HEK293T (cell line): ENCODE measurements around the gene P3H2.
"Not testable (repeated sequence)": the region's sequence is repeated elsewhere in the genome, so short reads cannot be mapped to it uniquely, and the experiment has no call there.

Experiments
- CTCF ChIA-PET: fragments of 350-600 bp; formaldehyde crosslinking; extraction: SDS; loops from one replicate; lab custom pipeline; 2021; ENCODE audit warnings: antibody characterized with exemption, inconsistent platforms; lab: Yijun Ruan, JAX
- POLR2A ChIA-PET: fragments of 350-600 bp; formaldehyde crosslinking; extraction: SDS; loops from one replicate; lab custom pipeline; 2020; ENCODE audit warnings: antibody characterized with exemption, inconsistent platforms; lab: Yijun Ruan, JAX
- DNase-seq: peaks from one replicate; pipeline ENCODE4 v3.0.0; 2012; ENCODE audit warnings: mixed read lengths; ENCODE audit errors: extremely low spot score
- ARNT ChIP-seq: fragments of 450-650 bp; IDR thresholded peaks from 2 replicates; pipeline ENCODE4 v1.6.1; 2017; ENCODE audit warnings: mild to moderate bottlenecking
- BHLHE40 ChIP-seq: fragments of 450-650 bp; IDR thresholded peaks from 2 replicates; pipeline ENCODE4 v1.6.1; 2016; ENCODE audit warnings: mild to moderate bottlenecking, moderate library complexity, borderline replicate concordance
- CTBP1 ChIP-seq: fragments of 450-650 bp; IDR thresholded peaks from 2 replicates; pipeline ENCODE4 v1.6.1; 2016; ENCODE audit warnings: borderline replicate concordance
- ELF4 ChIP-seq: fragments of 450-650 bp; IDR thresholded peaks from 2 replicates; pipeline ENCODE4 v1.6.1; 2017; ENCODE audit warnings: antibody characterized with exemption
- FOXA1 ChIP-seq: fragments of 450-650 bp; IDR thresholded peaks from 2 replicates; pipeline ENCODE4 v1.6.1; 2016; ENCODE audit warnings: mild to moderate bottlenecking
- FOXK2 ChIP-seq: fragments of 450-650 bp; IDR thresholded peaks from 2 replicates; pipeline ENCODE4 v1.6.1; 2016; ENCODE audit warnings: mild to moderate bottlenecking
- FOXM1 ChIP-seq: fragments of 450-650 bp; IDR thresholded peaks from 2 replicates; pipeline ENCODE4 v1.6.1; 2017; ENCODE audit warnings: mild to moderate bottlenecking, borderline replicate concordance
- HDGF ChIP-seq: fragments of 450-650 bp; IDR thresholded peaks from 2 replicates; pipeline ENCODE4 v1.6.1; 2017; ENCODE audit warnings: antibody characterized with exemption, borderline replicate concordance
- L3MBTL2 ChIP-seq: fragments of 450-650 bp; conservative IDR thresholded peaks from 2 replicates; pipeline ENCODE4 v1.6.1; 2016; ENCODE audit warnings: mild to moderate bottlenecking
- LEF1 ChIP-seq: fragments of 450-650 bp; IDR thresholded peaks from 2 replicates; pipeline ENCODE4 v1.6.1; 2017; ENCODE audit warnings: mild to moderate bottlenecking, borderline replicate concordance
- NFRKB ChIP-seq: fragments of 450-650 bp; IDR thresholded peaks from 2 replicates; pipeline ENCODE4 v1.6.1; 2016; ENCODE audit warnings: mild to moderate bottlenecking, moderate library complexity
- SP1 ChIP-seq: fragments of 450-650 bp; IDR thresholded peaks from 2 replicates; pipeline ENCODE4 v1.6.1; 2017
- SUZ12 ChIP-seq: fragments of 450-650 bp; IDR thresholded peaks from 2 replicates; pipeline ENCODE4 v1.6.1; 2016; ENCODE audit warnings: mild to moderate bottlenecking
- TARDBP ChIP-seq: fragments of 450-650 bp; IDR thresholded peaks from 2 replicates; pipeline ENCODE4 v1.6.1; 2016
- ZNF384 ChIP-seq: fragments of 450-650 bp; IDR thresholded peaks from 2 replicates; pipeline ENCODE4 v1.6.1; 2016
- TF ChIP-seq, protein P1 (sequence below): fragments of 450-650 bp; IDR thresholded peaks from 2 replicates; pipeline ENCODE4 v1.6.1; 2016

The P3H2 gene

DNA sequence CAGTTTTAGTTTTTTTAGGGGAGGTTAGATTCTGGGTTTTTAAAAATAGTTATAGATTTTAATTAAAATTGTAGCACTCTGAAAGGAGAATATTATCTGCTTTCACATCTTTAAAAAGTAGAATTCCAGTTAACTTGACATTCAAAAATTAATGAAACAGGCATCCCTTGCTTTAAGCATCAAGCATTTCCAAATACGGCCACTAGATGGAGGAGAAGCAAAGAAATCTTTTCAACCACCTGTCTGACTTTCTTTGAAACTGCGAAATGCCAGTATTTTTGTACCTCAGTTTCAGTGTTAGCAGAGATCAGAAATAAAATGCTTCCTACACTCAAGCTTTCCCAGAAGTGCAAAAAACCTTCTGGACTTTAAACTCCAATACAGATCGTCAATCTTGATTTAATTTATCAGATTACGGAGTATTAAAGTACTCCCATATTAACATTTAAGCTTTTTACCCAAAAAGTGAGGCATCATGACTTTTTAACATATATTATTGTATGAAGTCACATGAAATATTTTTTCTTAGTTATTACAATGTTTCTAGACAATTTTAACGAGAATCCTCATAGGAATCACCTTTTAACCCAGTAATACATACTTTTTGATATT lies 153.3 kb downstream of the P3H2 start:
- ChIA-PET POLR2A (no interaction called here), CTCF (interaction anchor here (0.8 kb wide), 1 partner anchor 227 kb away, joined by 3 read pairs; no protein-coding TSS in a partner anchor)
- DNase-seq, result peak; percentile 31
- TF ChIP-seq LEF1, result no peak
- TF ChIP-seq FOXA1, result no peak
- TF ChIP-seq ZNF384, result no peak
- TF ChIP-seq, protein P1, sequence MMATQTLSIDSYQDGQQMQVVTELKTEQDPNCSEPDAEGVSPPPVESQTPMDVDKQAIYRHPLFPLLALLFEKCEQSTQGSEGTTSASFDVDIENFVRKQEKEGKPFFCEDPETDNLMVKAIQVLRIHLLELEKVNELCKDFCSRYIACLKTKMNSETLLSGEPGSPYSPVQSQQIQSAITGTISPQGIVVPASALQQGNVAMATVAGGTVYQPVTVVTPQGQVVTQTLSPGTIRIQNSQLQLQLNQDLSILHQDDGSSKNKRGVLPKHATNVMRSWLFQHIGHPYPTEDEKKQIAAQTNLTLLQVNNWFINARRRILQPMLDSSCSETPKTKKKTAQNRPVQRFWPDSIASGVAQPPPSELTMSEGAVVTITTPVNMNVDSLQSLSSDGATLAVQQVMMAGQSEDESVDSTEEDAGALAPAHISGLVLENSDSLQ, result no peak
- no peak for TF ChIP-seq FOXK2
- no peak for TF ChIP-seq BHLHE40
- TF ChIP-seq SP1, result no peak
- TF ChIP-seq CTBP1, result no peak
- no peak for TF ChIP-seq FOXM1
- TF ChIP-seq ELF4, result no peak
- no peak for TF ChIP-seq TARDBP
- TF ChIP-seq SUZ12, result no peak
- no peak for TF ChIP-seq HDGF

DNA sequence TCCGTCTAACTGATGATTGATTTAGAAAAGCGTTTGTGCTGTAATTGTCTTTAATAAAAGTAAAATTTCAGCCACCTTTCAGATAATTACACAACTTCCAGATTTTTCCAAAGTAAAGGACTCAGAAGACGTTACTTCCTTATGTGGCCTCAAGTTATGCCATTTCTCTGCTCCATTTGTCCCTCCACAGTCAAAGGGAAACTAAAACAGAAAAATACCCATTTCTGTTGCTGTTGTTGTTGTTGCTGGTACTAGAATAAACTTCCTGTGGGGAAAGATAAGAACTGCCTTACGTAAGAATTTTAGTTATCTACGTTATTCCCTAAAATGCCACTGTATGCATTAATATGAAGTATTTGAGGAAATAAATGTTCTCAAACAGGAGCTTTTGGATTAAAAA lies 153.9 kb downstream of the P3H2 start:
- ChIA-PET POLR2A (no interaction called here), CTCF (no interaction called here)
- TF ChIP-seq CTBP1, result no peak
- no peak for TF ChIP-seq FOXK2
- TF ChIP-seq TARDBP, result no peak
- TF ChIP-seq SUZ12, result no peak
- TF ChIP-seq ZNF384, result no peak
- no peak for TF ChIP-seq LEF1
- no peak for TF ChIP-seq L3MBTL2
- no peak for TF ChIP-seq ARNT
- no peak for TF ChIP-seq FOXM1
- no peak for TF ChIP-seq NFRKB
- TF ChIP-seq, protein P1, result no peak
- TF ChIP-seq BHLHE40, result no peak

DNA sequence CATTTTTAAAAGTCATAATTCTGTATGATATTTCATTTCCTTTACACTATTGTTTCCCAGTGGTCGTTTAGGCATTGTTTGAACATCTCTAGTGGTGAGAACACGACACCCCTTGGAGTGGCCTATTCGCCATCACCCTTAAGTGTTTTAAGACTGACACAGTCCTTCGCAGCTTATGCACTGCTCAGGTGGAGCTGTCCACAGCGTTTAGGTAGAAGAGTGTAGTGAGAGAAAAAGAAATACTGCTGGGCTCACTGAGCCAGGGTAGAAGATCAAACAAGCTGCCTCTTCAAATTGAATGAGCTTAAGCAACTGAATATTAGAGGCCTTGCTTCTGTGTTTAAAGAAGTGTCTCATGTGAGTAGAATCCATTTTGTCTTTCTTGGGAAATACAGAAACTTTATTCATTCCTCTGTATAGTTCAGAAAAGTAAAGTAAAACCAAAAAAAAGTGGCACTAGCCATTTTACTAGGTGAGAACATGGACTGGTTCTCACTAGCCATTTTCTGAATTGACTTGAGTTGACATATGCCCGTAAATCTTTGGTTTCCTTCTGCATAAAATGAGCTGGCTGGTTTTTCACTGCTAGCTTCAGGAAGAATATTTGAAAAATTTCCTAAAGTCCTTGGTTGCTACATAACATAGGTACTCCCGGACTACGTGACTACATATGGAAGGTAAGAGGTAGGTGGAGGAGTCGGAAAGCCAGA lies 155.9 kb downstream of the P3H2 start:
- TF ChIP-seq, protein P1, result no peak
- TF ChIP-seq FOXA1, result no peak
- TF ChIP-seq FOXM1, result no peak
- TF ChIP-seq ELF4, result no peak
- TF ChIP-seq BHLHE40, result no peak
- TF ChIP-seq CTBP1, result no peak
- no peak for TF ChIP-seq ZNF384
- ChIA-PET CTCF (interaction anchor here (0.7 kb wide), 1 partner anchor 237 kb away, joined by 3 read pairs; no protein-coding TSS in a partner anchor), POLR2A (no interaction called here)
- no peak for DNase-seq

More for the DNA sequence above, 153.9 kb downstream of the P3H2 start:
- DNase-seq, result no peak

- CTCF ChIA-PET, result interaction anchor here (0.7 to 1.5 kb wide), 3 partner anchors 231 to 351 kb away, joined by 3 read pairs; no protein-coding TSS in a partner anchor
- no peak for DNase-seq
- POLR2A ChIA-PET, result interaction anchor here (1.1 kb wide), 1 partner anchor 360 kb away, joined by 3 read pairs; the partner anchor contains the start of gene CLDN1
- TF ChIP-seq ZNF384 (no peak), NFRKB (no peak), SP1 (no peak), LEF1 (no peak), TARDBP (no peak), FOXM1 (no peak), ARNT (no peak), FOXA1 (no peak), CTBP1 (no peak), HDGF (no peak), FOXK2 (no peak), L3MBTL2 (no peak), SUZ12 (no peak)
Measured at GRCh38 chr3:189962466-189962865, 158.2 kb downstream of the P3H2 start.

DNA sequence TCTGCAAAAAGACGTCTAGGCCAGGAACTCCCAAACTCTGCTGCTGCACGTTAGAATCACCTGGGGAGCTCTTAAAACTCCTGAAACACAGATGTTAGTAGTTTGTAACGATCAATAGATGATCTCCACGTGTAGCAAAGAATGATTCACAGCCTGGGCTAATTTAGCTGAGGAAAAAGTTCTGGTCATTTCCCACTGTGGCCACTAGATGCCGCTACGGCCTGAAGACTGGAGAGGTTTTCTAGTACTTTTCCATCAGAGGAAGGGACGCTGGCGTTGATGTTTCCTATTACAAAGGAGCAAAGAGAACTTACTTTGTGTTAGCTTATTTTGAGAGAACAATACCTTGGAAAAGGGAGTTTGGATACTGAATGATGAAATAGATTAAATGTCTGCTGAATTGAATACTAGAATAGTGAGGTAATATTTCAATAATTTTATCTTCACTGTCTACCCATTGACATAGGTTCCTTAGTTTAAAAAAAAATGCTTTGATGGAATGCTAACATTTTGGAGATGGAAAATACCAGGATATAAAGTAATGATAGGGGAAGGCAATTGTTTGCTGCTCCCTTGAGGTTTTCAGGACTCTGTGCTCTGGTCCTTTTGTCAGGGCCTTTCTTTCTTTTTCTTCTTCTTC lies 159.1 kb downstream of the P3H2 start:
- no peak for TF ChIP-seq SP1
- TF ChIP-seq CTBP1, result no peak
- 0 out of 2 replicates have a peak, but pooled peaks have one; percentile 18 for TF ChIP-seq ZNF384
- no peak for TF ChIP-seq FOXK2
- no peak for TF ChIP-seq FOXM1
- TF ChIP-seq SUZ12, result no peak
- TF ChIP-seq HDGF, result no peak
- TF ChIP-seq FOXA1, result no peak
- no peak for TF ChIP-seq NFRKB
- POLR2A ChIA-PET, result interaction anchor here (1.1 kb wide), 1 partner anchor 361 kb away, joined by 3 read pairs; the partner anchor contains the start of gene CLDN1
- CTCF ChIA-PET, result interaction anchor here (0.6 to 1.6 kb wide), 14 partner anchors 9 to 736 kb away, joined by 3 to 6 read pairs (median 4); partner anchors contain the start of gene CLDN1

GRCh38 chr3:189961086-189961485 lies 159.6 kb downstream of the P3H2 start:
- DNase-seq, POLR2A ChIA-PET: not testable (repeated sequence)
- CTCF ChIA-PET, result interaction anchor here (0.6 to 1.6 kb wide), 13 partner anchors 10 to 736 kb away, joined by 3 to 6 read pairs (median 4); partner anchors contain the start of gene CLDN1

More for the DNA sequence above, 159.1 kb downstream of the P3H2 start:
- DNase-seq, result peak; percentile 65
